ENCODE results near the gene EPRS1. TPM values are rescaled to one million over a fixed set of nuclear protein-coding genes. Genes with fewer than 3 reads are reported as not detected.

The EPRS1 gene
- total and polyA plus RNA-seq, 2 of the 13 experiments (the other 11 are each of a cell fraction or from before 2014, with no cell fraction given): 86.1 to 124 TPM

- TF ChIP-seq, protein P1, sequence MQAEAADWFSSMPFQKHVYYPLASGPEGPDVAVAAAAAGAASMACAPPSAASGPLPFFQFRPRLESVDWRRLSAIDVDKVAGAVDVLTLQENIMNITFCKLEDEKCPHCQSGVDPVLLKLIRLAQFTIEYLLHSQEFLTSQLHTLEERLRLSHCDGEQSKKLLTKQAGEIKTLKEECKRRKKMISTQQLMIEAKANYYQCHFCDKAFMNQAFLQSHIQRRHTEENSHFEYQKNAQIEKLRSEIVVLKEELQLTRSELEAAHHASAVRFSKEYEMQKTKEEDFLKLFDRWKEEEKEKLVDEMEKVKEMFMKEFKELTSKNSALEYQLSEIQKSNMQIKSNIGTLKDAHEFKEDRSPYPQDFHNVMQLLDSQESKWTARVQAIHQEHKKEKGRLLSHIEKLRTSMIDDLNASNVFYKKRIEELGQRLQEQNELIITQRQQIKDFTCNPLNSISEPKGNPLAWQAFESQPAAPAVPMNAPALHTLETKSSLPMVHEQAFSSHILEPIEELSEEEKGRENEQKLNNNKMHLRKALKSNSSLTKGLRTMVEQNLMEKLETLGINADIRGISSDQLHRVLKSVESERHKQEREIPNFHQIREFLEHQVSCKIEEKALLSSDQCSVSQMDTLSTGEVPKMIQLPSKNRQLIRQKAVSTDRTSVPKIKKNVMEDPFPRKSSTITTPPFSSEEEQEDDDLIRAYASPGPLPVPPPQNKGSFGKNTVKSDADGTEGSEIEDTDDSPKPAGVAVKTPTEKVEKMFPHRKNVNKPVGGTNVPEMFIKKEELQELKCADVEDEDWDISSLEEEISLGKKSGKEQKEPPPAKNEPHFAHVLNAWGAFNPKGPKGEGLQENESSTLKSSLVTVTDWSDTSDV (CRISPR knock-in tag; IDR thresholded peaks at IDR 0.05): no peak
- TF ChIP-seq, protein P2, sequence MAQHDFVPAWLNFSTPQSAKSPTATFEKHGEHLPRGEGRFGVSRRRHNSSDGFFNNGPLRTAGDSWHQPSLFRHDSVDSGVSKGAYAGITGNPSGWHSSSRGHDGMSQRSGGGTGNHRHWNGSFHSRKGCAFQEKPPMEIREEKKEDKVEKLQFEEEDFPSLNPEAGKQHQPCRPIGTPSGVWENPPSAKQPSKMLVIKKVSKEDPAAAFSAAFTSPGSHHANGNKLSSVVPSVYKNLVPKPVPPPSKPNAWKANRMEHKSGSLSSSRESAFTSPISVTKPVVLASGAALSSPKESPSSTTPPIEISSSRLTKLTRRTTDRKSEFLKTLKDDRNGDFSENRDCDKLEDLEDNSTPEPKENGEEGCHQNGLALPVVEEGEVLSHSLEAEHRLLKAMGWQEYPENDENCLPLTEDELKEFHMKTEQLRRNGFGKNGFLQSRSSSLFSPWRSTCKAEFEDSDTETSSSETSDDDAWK (CRISPR knock-in tag; IDR thresholded peaks at IDR 0.05): no peak
- TF ChIP-seq ZNF670 (CRISPR knock-in tag; IDR thresholded peaks at IDR 0.05; ENCODE audit: borderline replicate concordance) (no peak), GATAD2A (CRISPR knock-in tag; IDR thresholded peaks at IDR 0.05) (peak; percentile 57), ZNF205 (CRISPR knock-in tag; IDR thresholded peaks at IDR 0.05) (no peak), ZNF776 (CRISPR knock-in tag; IDR thresholded peaks at IDR 0.05) (no peak), ZNF597 (CRISPR knock-in tag; IDR thresholded peaks at IDR 0.05) (no peak), BCL3 (CRISPR knock-in tag; IDR thresholded peaks at IDR 0.05) (no peak), MED1 (CRISPR knock-in tag; IDR thresholded peaks at IDR 0.05) (peak; percentile 82), TARDBP (CRISPR knock-in tag; IDR thresholded peaks at IDR 0.05) (0 out of 2 replicates have a peak, but pooled peaks have one; percentile 30), ZNF558 (CRISPR knock-in tag; IDR thresholded peaks at IDR 0.05; ENCODE audit: borderline replicate concordance) (no peak), ZNF563 (CRISPR knock-in tag; IDR thresholded peaks at IDR 0.05) (no peak), ZBTB3 (CRISPR knock-in tag; IDR thresholded peaks at IDR 0.05; ENCODE audit: borderline replicate concordance, low read depth) (no peak; the same call in 1 of the 2 replicates), KDM4B (CRISPR knock-in tag; IDR thresholded peaks at IDR 0.05) (no peak), ZNF280D (CRISPR knock-in tag; IDR thresholded peaks at IDR 0.05) (0 out of 2 replicates have a peak, but pooled peaks have one; percentile 60)
- TF ChIP-seq, protein P3, sequence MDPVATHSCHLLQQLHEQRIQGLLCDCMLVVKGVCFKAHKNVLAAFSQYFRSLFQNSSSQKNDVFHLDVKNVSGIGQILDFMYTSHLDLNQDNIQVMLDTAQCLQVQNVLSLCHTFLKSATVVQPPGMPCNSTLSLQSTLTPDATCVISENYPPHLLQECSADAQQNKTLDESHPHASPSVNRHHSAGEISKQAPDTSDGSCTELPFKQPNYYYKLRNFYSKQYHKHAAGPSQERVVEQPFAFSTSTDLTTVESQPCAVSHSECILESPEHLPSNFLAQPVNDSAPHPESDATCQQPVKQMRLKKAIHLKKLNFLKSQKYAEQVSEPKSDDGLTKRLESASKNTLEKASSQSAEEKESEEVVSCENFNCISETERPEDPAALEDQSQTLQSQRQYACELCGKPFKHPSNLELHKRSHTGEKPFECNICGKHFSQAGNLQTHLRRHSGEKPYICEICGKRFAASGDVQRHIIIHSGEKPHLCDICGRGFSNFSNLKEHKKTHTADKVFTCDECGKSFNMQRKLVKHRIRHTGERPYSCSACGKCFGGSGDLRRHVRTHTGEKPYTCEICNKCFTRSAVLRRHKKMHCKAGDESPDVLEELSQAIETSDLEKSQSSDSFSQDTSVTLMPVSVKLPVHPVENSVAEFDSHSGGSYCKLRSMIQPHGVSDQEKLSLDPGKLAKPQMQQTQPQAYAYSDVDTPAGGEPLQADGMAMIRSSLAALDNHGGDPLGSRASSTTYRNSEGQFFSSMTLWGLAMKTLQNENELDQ (CRISPR knock-in tag; IDR thresholded peaks at IDR 0.05; ENCODE audit: borderline replicate concordance): no peak
Observed at GRCh38 chr1:220089650-220090556, 43.6 kb upstream of the EPRS1 start, which contains the start of gene BPNT1 (continued).
